Stimulated activated CD8-positive, alpha-beta memory T cell treated with anti-CD3 and anti-CD28 coated beads, Interleukin-2, amount 100 ng/mL, for 1 hour (primary cell): ENCODE measurements around the gene KCNA10.
"Not testable (repeated sequence)": the region's sequence is repeated elsewhere in the genome, so short reads cannot be mapped to it uniquely, and the experiment has no call there.

Experiments
- DNase-seq, 2 donors: peaks; one replicate each; pipeline ENCODE4 v3.0.0-alpha.2; 2020; ENCODE audit warnings: low read depth in 2 of 2

Gene KCNA10

GRCh38 chr1:110535985-110536384, 17.0 kb upstream of the KCNA10 start:
- DNase-seq, result no peak

GRCh38 chr1:110533230-110533629, 14.3 kb upstream of the KCNA10 start:
- no peak for DNase-seq

GRCh38 chr1:110529011-110529410, 10.0 kb upstream of the KCNA10 start:
- no peak for DNase-seq

GRCh38 chr1:110526201-110526780, 7.3 kb upstream of the KCNA10 start:
- DNase-seq, result no peak

- no peak for DNase-seq
These were observed 6.2 kb upstream of the KCNA10 start for GRCh38 chr1:110525249-110525595.

GRCh38 chr1:110524311-110525248, 5.6 kb upstream of the KCNA10 start:
- peak in 1 of 2 donors; percentile 29 for DNase-seq

- DNase-seq, result no peak
These were observed 4.0 kb upstream of the KCNA10 start for GRCh38 chr1:110523011-110523410.

- DNase-seq, result no peak
These were observed 3.6 kb upstream of the KCNA10 start for GRCh38 chr1:110522560-110522959.

- no peak for DNase-seq
These were observed 1.9 kb upstream of the KCNA10 start for GRCh38 chr1:110520827-110521226.

GRCh38 chr1:110515891-110516290, 3.1 kb downstream of the KCNA10 start:
- DNase-seq, result no peak

GRCh38 chr1:110515041-110515440, 3.9 kb downstream of the KCNA10 start:
- no peak for DNase-seq

GRCh38 chr1:110513511-110513910, 5.5 kb downstream of the KCNA10 start:
- no peak for DNase-seq

- no peak for DNase-seq
These were observed 7.5 kb downstream of the KCNA10 start for GRCh38 chr1:110511436-110511835.

GRCh38 chr1:110510921-110511320, 8.1 kb downstream of the KCNA10 start:
- DNase-seq, result not testable (repeated sequence)

GRCh38 chr1:110509655-110510054, 9.3 kb downstream of the KCNA10 start:
- DNase-seq, result no peak

- no peak for DNase-seq
These were observed 10.7 kb downstream of the KCNA10 start for GRCh38 chr1:110508028-110508940.

- DNase-seq, result no peak
These were observed 12.4 kb downstream of the KCNA10 start for GRCh38 chr1:110506541-110506940.

- no peak for DNase-seq
These were observed 13.4 kb downstream of the KCNA10 start for GRCh38 chr1:110505596-110505995.

- DNase-seq, result no peak
These were observed 14.7 kb downstream of the KCNA10 start for GRCh38 chr1:110504226-110504625.

GRCh38 chr1:110503471-110503870, 15.5 kb downstream of the KCNA10 start:
- no peak for DNase-seq

- no peak for DNase-seq
These were observed 16.4 kb downstream of the KCNA10 start for GRCh38 chr1:110502402-110503151.
